ENCODE measurements around the gene FUT4. TPM values are rescaled to one million over a fixed set of nuclear protein-coding genes. Genes with fewer than 3 reads are reported as not detected.
"Not testable (repeated sequence)": the region's sequence is repeated elsewhere in the genome, so short reads cannot be mapped to it uniquely, and the experiment has no call there.

The FUT4 gene
- total RNA-seq, 1 experiment from 2014 or later: 0.23 TPM

- Mint-ChIP-seq H3K4me1 (ENCODE audit: insufficient read depth, unreplicated experiment) (peaks cover 7% of the 10 kb centered on the region), H3K4me3 (ENCODE audit: unreplicated experiment) (no peak within 1 kb of the TSS), H3K27ac (ENCODE audit: low read depth, unreplicated experiment) (no peak within 1 kb of the TSS), H3K36me3 (ENCODE audit: insufficient read depth, unreplicated experiment) (no peaks in the 10 kb centered on the region), H3K9me3 (ENCODE audit: unreplicated experiment) (no peaks in the 10 kb centered on the region), H3K27me3 (ENCODE audit: insufficient read depth, unreplicated experiment) (no peaks in the 10 kb centered on the region)
- intact Hi-C loops (cut with micrococcal nuclease): no loop called here
- no TSS peak for BruUV-seq (replicated peaks)
- ChIA-PET CTCF (interaction anchor here (0.6 to 0.8 kb wide), 2 partner anchors 10 to 48 kb away, joined by 3 to 5 read pairs; no protein-coding TSS in a partner anchor), POLR2A (no interaction called here)
- no peak for DNase-seq (ENCODE audit: unreplicated experiment)
- TF ChIP-seq CTCF (IDR thresholded peaks at IDR 0.05; ENCODE audit: unreplicated experiment): no peak
Measured at GRCh38 chr11:94567181-94567670, 23.5 kb downstream of the FUT4 start, which contains the start of gene PIWIL4. Gene PIWIL4, plus strand, starts transcription at chr11:94567368. Its CDS starts 151 bp downstream, at chr11:94567519.

- Mint-ChIP-seq H3K9me3 (ENCODE audit: unreplicated experiment) (no peaks in the 10 kb centered on the region), H3K27ac (ENCODE audit: low read depth, unreplicated experiment) (no peak overlapping the region), H3K4me3 (ENCODE audit: unreplicated experiment) (no peak overlapping the region), H3K36me3 (ENCODE audit: insufficient read depth, unreplicated experiment) (no peaks in the 10 kb centered on the region), H3K4me1 (ENCODE audit: insufficient read depth, unreplicated experiment) (peaks cover 2% of the 10 kb centered on the region), H3K27me3 (ENCODE audit: insufficient read depth, unreplicated experiment) (no peaks in the 10 kb centered on the region)
- intact Hi-C loops (cut with micrococcal nuclease): no loop called here
- CTCF ChIA-PET: no interaction called here
- TF ChIP-seq CTCF (IDR thresholded peaks at IDR 0.05; ENCODE audit: unreplicated experiment): no peak
- no peak for DNase-seq (ENCODE audit: unreplicated experiment)
- POLR2A ChIA-PET: no interaction called here
- BruUV-seq (replicated peaks): no TSS peak
Measured at GRCh38 chr11:94568200-94568599, 24.5 kb downstream of the FUT4 start.

DNA sequence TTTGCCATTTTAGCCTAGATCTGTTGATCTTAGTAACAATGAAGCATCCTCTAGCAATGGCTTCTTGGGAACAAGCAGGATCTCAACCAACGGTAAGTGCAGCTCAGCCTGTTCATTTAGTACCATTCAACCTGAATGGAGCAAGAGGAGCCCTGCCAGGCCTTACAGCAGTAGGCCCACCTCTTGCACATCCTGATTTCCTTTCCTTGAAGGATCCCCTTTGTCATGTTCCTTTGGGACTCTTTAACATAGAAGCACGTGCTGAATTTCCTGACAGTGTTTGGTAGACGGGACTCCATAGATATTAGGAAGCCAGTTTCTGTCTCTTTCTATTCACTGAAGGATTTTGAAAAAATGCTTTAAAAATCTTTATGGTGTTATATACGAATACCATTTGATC is 25.0 kb downstream of the FUT4 start:
- TF ChIP-seq CTCF (IDR thresholded peaks at IDR 0.05; ENCODE audit: unreplicated experiment): no peak
- H3K9me3 Mint-ChIP-seq (ENCODE audit: unreplicated experiment): no peaks in the 10 kb centered on the region
- no peaks in the 10 kb centered on the region for H3K4me1 Mint-ChIP-seq (ENCODE audit: insufficient read depth, unreplicated experiment)
- no peak overlapping the region for H3K4me3 Mint-ChIP-seq (ENCODE audit: unreplicated experiment)
- no peaks in the 10 kb centered on the region for H3K27me3 Mint-ChIP-seq (ENCODE audit: insufficient read depth, unreplicated experiment)
- ChIA-PET POLR2A (no interaction called here), CTCF (no interaction called here)
- no TSS peak for BruUV-seq (replicated peaks)
- H3K27ac Mint-ChIP-seq (ENCODE audit: low read depth, unreplicated experiment): no peak overlapping the region
- intact Hi-C loops (cut with micrococcal nuclease): no loop called here
- DNase-seq (ENCODE audit: unreplicated experiment): no peak
- no peaks in the 10 kb centered on the region for H3K36me3 Mint-ChIP-seq (ENCODE audit: insufficient read depth, unreplicated experiment)

GRCh38 chr11:94572975-94573374 is 29.3 kb downstream of the FUT4 start:
- H3K27ac Mint-ChIP-seq (ENCODE audit: low read depth, unreplicated experiment); H3K9me3 Mint-ChIP-seq (ENCODE audit: unreplicated experiment); H3K27me3 Mint-ChIP-seq (ENCODE audit: insufficient read depth, unreplicated experiment); H3K4me3 Mint-ChIP-seq (ENCODE audit: unreplicated experiment); POLR2A ChIA-PET; DNase-seq (ENCODE audit: unreplicated experiment); H3K4me1 Mint-ChIP-seq (ENCODE audit: insufficient read depth, unreplicated experiment); H3K36me3 Mint-ChIP-seq (ENCODE audit: insufficient read depth, unreplicated experiment); BruUV-seq (replicated peaks); intact Hi-C loops (cut with micrococcal nuclease): not testable (repeated sequence)
- CTCF ChIA-PET: interaction anchor here (0.7 to 1.3 kb wide), 3 partner anchors 9 to 357 kb away, joined by 3 read pairs; no protein-coding TSS in a partner anchor

Measured in MCF 10A (cell line).